Activated CD4-positive, CD25-positive, alpha-beta regulatory T cell treated with anti-CD3 and anti-CD28 coated beads, Interleukin-2, amount 50 U/mL, for 72 hours (primary cell): ENCODE results near the gene POFUT1.

ENCODE experiments used
- DNase-seq: peaks from one replicate; pipeline ENCODE4 v3.0.0; 2021

Gene POFUT1

GRCh38 chr20:32208499-32209154 is 947 bp downstream of the POFUT1 start:
- no peak for DNase-seq

- no peak for DNase-seq
These were observed 2.3 kb downstream of the POFUT1 start for GRCh38 chr20:32209850-32210605.

- DNase-seq: no peak
These were observed 6.2 kb downstream of the POFUT1 start for GRCh38 chr20:32213870-32214269.

GRCh38 chr20:32215147-32215546 is 7.5 kb downstream of the POFUT1 start:
- no peak for DNase-seq

GRCh38 chr20:32215729-32216128 is 8.0 kb downstream of the POFUT1 start:
- no peak for DNase-seq

GRCh38 chr20:32216179-32217142 is 8.8 kb downstream of the POFUT1 start:
- DNase-seq: no peak

GRCh38 chr20:32218156-32218900 is 10.6 kb downstream of the POFUT1 start:
- DNase-seq: no peak

- DNase-seq: no peak
These were observed 16.8 kb downstream of the POFUT1 start for GRCh38 chr20:32224463-32224862.

GRCh38 chr20:32226391-32226790 is 18.7 kb downstream of the POFUT1 start:
- DNase-seq: no peak

GRCh38 chr20:32227306-32227705 is 19.6 kb downstream of the POFUT1 start:
- no peak for DNase-seq

GRCh38 chr20:32227744-32228688 is 20.3 kb downstream of the POFUT1 start:
- DNase-seq: no peak

GRCh38 chr20:32229251-32229747 is 21.6 kb downstream of the POFUT1 start:
- no peak for DNase-seq

GRCh38 chr20:32230707-32231106 is 23.0 kb downstream of the POFUT1 start:
- no peak for DNase-seq

- no peak for DNase-seq
These were observed 23.6 kb downstream of the POFUT1 start for GRCh38 chr20:32231245-32231644.

- no peak for DNase-seq
These were observed 24.2 kb downstream of the POFUT1 start for GRCh38 chr20:32231847-32232246.

GRCh38 chr20:32232326-32232886 is 24.7 kb downstream of the POFUT1 start:
- no peak for DNase-seq

- no peak for DNase-seq
These were observed 25.6 kb downstream of the POFUT1 start for GRCh38 chr20:32233286-32233685.

GRCh38 chr20:32234135-32234808 is 26.6 kb downstream of the POFUT1 start:
- DNase-seq: no peak

GRCh38 chr20:32235331-32236047 is 27.8 kb downstream of the POFUT1 start:
- DNase-seq: no peak
